HK-2 (cell line): ENCODE data around the gene GTF2H1.

ENCODE experiments used
- DNase-seq: peaks from one replicate; pipeline ENCODE4 v3.0.0-alpha.2; 2018; ENCODE audit not compliant: unreplicated experiment

The GTF2H1 gene

GRCh38 chr11:18321969-18322711 lies at the start of gene GTF2H1, which contains the start of gene HPS5:
Gene GTF2H1, plus strand, starts transcription at chr11:18322567. Its CDS starts 10,508 bp downstream, at chr11:18333075.
Gene HPS5, minus strand, starts transcription at chr11:18322140. Its CDS starts 4,282 bp downstream, at chr11:18317858.
- DNase-seq: peak; percentile 87

- no peak for DNase-seq
These were observed 44.6 kb upstream of the GTF2H1 start for GRCh38 chr11:18277565-18278271.

GRCh38 chr11:18280438-18281045 lies 41.8 kb upstream of the GTF2H1 start:
- no peak for DNase-seq

- DNase-seq: no peak
These were observed 39.7 kb upstream of the GTF2H1 start for GRCh38 chr11:18282626-18283025.

GRCh38 chr11:18285841-18286240 lies 36.5 kb upstream of the GTF2H1 start:
- DNase-seq: no peak

GRCh38 chr11:18288911-18289310 lies 33.5 kb upstream of the GTF2H1 start:
- DNase-seq: no peak

- no peak for DNase-seq
These were observed 27.5 kb upstream of the GTF2H1 start for GRCh38 chr11:18294862-18295261.

GRCh38 chr11:18295316-18295715 lies 27.1 kb upstream of the GTF2H1 start:
- DNase-seq: no peak

- no peak for DNase-seq
These were observed 22.6 kb upstream of the GTF2H1 start for GRCh38 chr11:18299721-18300120.

GRCh38 chr11:18304745-18305144 lies 17.6 kb upstream of the GTF2H1 start:
- DNase-seq: no peak

- no peak for DNase-seq
These were observed 14.8 kb upstream of the GTF2H1 start for GRCh38 chr11:18307461-18308139.

GRCh38 chr11:18308242-18308641 lies 14.1 kb upstream of the GTF2H1 start:
- DNase-seq: no peak

- DNase-seq: no peak
These were observed 12.7 kb upstream of the GTF2H1 start for GRCh38 chr11:18309691-18310090.

GRCh38 chr11:18310800-18311340 lies 11.5 kb upstream of the GTF2H1 start:
- DNase-seq: no peak

- no peak for DNase-seq
These were observed 10.4 kb upstream of the GTF2H1 start for GRCh38 chr11:18312012-18312411.

- DNase-seq: no peak
These were observed 9.5 kb upstream of the GTF2H1 start for GRCh38 chr11:18312663-18313420.

GRCh38 chr11:18313965-18314763 lies 8.2 kb upstream of the GTF2H1 start:
- DNase-seq: no peak

GRCh38 chr11:18314784-18315523 lies 7.4 kb upstream of the GTF2H1 start:
- no peak for DNase-seq

GRCh38 chr11:18315893-18316292 lies 6.5 kb upstream of the GTF2H1 start:
- DNase-seq: no peak

GRCh38 chr11:18317551-18317950 lies 4.8 kb upstream of the GTF2H1 start:
- no peak for DNase-seq
